ENCODE results near the gene IGF2R.
"Not testable (repeated sequence)": the region's sequence is repeated elsewhere in the genome, so short reads cannot be mapped to it uniquely, and the experiment has no call there.

Gene IGF2R

DNA sequence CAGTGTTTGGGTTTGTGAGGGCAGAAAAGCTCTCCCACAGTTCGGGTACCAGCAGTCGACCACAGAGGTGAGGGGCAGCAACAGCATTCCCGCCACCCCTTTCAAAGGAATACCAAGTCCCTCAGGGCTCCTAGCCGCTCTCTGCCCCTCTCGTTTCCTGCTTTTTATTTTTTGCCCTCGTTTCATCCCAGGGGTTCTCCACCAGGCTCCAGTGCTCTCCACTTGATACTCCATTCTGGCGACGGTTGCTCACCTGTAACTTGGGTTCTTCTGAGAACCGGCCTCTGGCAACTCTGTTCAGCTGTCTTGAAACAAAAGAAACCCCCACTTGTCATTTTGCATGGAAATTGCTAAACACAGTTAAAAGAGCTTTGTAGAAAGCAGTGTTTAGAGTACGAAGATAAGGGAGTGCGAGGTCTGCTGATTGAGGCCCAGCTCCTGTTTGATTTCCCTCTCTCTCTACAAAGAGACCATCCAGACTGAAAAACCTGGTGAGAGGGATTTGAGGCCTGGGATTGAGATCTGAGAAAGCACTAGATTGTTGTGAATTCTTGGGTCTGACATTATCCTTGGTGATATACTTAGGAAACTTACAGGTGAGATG lies 28.7 kb downstream of the IGF2R start:
- no peak for DNase-seq

DNA sequence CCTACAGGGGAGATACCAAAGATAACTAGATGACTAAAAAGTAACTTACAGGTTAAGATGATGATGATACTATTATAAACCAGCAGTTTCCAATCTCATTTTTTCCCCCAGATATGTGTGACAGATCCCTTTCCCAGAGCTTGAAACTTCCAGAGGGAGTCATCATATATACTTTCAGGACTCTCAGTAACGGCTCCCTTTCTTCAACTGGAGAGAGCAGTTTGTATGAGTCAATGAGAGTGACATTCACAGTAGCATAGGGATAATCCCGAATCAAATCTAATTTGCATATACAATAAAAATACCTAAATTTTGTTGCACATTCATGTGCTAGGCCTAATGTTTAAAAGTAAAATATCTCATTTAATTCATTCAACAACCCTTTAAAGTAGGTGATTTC lies 29.7 kb downstream of the IGF2R start:
- no peak for DNase-seq

DNA sequence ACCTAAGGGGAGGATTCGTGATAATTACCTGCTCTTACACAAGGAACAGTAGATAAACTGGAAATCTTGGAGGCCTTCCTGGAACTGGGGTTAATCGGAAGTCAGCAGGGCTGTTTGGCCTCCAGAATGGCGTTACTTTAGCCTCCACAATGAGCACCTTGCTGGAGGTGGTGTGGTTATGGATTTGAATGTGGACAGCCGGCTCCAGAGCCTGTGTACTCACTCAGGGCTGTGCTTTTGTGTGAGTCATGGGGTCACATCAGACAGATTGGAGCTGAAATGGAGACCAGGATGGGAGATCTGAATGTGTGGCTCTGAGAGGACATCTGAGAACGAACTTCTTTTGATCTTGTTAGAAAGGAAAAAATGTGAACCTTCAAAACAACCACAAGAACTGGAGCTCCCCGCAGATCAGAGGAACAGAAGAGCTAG lies 30.4 kb downstream of the IGF2R start:
- no peak for DNase-seq

DNA sequence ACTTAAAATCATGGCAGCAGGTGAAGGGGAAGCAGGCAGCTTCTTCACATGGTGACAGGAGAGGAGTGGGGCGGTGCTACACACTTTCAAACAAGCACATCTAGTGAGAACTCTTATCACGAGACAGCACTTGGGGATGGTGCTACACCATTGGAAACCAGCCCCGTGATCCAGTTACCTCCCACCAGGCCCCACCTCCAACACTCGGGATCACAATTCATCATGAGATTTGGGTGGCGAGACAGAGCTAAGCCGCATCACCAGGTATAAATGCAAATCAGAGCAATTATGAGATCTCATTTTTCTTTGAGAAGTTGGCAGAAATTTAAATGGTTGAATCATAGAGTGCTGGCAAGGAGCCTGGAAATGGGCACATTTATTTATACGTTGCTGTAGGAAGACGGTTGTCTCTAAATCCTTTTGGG lies 31.4 kb downstream of the IGF2R start:
- DNase-seq, result no peak

- not testable (repeated sequence) for DNase-seq
Observed at GRCh38 chr6:160000893-160001427, 32.1 kb downstream of the IGF2R start.

- no peak for DNase-seq
Observed at GRCh38 chr6:160002882-160003281, 34.0 kb downstream of the IGF2R start.

DNA sequence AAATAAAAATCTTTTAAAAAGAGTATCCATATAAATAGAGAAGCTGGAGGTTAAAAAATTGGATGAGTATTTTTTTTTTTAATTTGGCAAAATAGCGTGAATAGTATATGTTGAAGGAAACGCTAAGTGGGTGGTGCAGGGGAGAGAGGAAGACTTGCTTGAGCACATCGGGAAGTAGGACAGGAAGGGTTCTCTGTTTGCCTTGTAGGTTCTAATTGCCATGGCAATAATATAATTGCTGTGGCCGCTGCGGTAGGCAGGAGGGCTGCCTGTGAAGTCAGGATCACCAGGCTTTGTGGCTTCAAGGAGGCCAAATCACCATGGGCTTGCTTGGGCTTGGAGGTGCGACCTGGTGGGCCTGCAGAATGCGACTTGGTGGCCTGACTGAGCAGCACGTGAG lies 35.1 kb downstream of the IGF2R start:
- no peak for DNase-seq

- no peak for DNase-seq
Observed at GRCh38 chr6:160004419-160005175, 35.7 kb downstream of the IGF2R start.

- DNase-seq, result no peak
Observed at GRCh38 chr6:160005211-160005610, 36.3 kb downstream of the IGF2R start.

- no peak for DNase-seq
Observed at GRCh38 chr6:160005861-160006540, 37.1 kb downstream of the IGF2R start.

DNA sequence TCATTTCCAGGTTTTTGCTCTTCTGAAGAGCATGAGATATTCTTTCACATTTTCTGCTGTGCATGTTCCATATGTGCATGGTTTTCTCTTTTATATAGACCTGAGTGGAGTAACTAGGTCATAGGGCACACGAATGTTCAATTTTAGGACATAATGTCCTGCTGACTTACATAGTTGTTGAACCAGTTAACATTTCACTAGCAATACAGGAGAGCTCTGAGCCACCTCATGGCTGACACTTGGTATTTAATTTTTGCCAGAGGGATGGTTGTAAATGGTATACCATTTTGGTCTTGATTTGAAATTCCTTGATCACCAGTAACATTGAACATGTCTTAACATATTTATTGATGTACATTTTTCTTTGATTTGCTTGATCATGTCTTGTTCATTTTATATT lies 38.3 kb downstream of the IGF2R start:
- no peak for DNase-seq

DNA sequence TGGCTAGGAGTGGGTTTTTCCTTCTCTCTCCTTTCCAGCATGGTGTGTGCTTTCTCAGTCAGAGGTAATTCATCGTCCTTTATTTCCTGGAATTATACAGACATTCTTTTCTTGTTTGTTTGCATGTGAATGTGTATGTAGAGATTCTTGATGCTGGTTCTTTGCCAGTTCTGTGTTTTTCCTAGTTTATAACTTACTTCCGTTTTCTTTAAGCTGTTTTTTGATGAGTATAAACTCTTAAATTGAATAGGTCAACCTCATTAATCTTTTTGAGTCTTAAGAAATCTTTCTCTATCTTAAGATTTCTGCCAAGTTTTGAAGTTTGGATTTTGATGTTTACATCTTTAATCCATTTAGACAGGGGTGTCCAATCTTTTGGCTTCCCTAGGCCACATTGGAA lies 38.7 kb downstream of the IGF2R start:
- no peak for DNase-seq

DNA sequence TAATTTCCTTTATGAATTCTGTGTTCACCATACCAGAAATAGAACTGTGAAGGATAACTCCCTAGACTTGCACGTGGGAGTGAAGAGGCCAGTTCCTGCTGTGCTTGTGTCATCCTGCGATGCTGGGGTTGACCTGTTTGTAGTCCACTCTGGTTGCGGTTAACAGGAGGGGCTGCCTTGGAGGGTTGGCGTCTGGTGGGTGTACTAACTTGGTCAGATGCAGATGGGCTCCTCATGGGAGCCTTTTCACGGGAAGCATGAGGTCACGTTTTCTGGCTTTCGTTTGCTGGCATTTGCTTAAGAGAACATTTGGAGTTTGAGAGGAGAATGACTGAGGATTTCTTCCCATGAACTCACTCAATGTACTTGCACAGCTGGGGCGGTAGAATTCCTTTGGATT lies 41.2 kb downstream of the IGF2R start:
- DNase-seq, result no peak

- no peak for DNase-seq
Observed at GRCh38 chr6:160013987-160014868, 45.3 kb downstream of the IGF2R start.

GRCh38 chr6:160014869-160015182 lies 45.9 kb downstream of the IGF2R start:
- no peak for DNase-seq

DNA sequence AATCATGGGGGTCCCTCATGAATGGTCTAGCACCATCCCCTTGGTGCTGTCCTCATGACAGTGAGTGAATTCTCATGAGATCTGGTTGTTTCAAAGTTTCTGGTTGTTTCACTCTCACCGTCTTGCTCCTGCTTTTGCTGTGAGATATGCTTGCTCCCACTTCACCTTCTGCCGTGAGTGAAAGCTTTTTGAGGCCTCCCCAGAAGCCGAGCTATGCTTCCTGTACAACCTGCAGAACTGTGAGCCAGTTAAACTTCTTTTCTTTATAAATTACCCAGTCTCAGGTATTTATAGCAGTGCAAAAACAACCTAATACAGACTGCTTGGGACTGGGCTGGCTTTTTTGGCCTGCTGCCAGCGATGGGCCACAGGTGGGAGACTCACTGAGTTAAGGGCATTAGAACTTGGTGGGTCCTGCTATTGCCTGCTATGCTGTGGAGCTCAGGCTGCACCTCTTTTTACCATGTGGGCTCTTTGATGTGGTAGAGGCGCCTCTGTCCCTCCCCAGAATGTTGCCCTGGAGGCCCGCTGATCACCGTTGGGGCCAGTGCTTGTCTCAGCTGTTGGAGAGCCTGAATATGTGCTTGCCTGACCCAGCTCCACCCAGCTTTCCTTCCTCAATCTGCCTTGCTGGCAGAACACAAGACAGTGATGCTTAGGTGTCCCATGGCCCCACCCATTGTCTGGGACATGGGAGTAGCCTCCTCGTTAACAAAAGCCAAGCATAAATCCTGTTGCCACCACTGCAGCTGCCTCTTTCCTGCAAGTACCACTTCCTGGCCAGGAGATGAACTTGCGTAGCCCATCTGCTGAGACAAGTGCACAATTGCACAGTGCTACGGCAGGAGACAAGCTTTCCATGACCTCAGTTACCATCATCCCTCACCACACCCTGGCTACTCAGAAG lies 47.1 kb downstream of the IGF2R start:
- no peak for DNase-seq

GRCh38 chr6:160022101-160022500 lies 53.2 kb downstream of the IGF2R start:
- no peak for DNase-seq

GRCh38 chr6:160022793-160023192 lies 53.9 kb downstream of the IGF2R start:
- DNase-seq, result no peak

- no peak for DNase-seq
Observed at GRCh38 chr6:160024152-160024551, 55.3 kb downstream of the IGF2R start.

DNA sequence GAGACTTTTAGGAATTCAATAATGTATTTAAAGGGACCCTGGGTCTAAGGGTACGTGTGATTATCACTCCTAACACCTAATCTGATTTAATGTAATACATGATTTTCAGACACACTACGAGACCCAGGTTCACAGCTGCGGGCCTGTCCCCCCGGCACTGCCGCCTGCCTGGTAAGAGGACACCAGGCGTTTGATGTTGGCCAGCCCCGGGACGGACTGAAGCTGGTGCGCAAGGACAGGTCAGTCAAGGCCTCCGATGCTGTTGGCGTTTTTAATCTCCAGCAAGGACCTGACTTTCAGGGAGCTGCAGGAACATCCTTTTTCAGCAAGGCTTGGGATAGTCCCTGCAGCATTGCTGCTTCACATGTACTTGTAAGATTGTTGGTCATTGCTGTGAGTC lies 58.2 kb downstream of the IGF2R start:
- no peak for DNase-seq

DNA sequence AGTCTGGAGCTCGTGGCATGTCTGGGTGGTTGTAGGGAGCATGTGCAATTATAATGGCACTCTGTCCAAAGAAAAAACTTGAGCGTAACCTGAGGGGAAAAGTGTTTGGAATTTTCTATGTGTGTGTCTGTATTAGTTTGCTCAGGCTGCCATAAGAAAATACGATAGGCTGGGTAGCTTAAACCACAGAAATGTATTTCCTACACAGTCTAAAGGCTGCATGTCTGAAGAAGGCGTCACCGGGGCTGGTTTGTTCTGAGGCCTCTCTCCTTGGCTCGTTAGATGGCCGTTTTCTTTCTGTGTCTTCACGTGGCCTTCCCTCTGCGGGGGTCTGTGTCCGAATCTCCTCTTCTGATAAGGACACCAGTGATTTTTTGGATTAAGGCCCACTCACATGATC lies 59.0 kb downstream of the IGF2R start:
- DNase-seq, result no peak

All from inflammatory macrophage treated with lipopolysaccharide for 1 hour (primary cell).